Mesendoderm (in vitro differentiated cells): ENCODE results near the gene GPATCH2.

Experiments
- DNase-seq: peaks from one replicate; pipeline ENCODE4 v3.0.0; 2013
- H2AK5ac ChIP-seq: 2 replicates; pipeline ENCODE4 v1.6.1; 2013; ENCODE audit warnings: low read length, inconsistent platforms
- H2BK120ac ChIP-seq: 2 replicates; pipeline ENCODE4 v1.6.1; 2013; ENCODE audit warnings: low read depth, mild to moderate bottlenecking, low read length, moderate library complexity, mixed read lengths
- H2BK15ac ChIP-seq: replicated peaks from 2 replicates; pipeline ENCODE4 v1.6.1; 2013; ENCODE audit warnings: low read depth, mild to moderate bottlenecking, moderate library complexity
- H2BK5ac ChIP-seq: 2 replicates; pipeline ENCODE4 v1.6.1; 2013; ENCODE audit warnings: low read length, inconsistent platforms
- H3K18ac ChIP-seq: 2 replicates; pipeline ENCODE4 v1.6.1; 2013; ENCODE audit warnings: mild to moderate bottlenecking, low read length, mixed read lengths
- H3K23ac ChIP-seq: one replicate; pipeline ENCODE4 v1.6.1; 2013; ENCODE audit warnings: low read length
- H3K27ac ChIP-seq: 2 replicates; pipeline ENCODE4 v1.5.1; 2013; ENCODE audit warnings: low read depth, mild to moderate bottlenecking, inconsistent platforms, low read length, moderate library complexity
- H3K27me3 ChIP-seq: 2 replicates; pipeline ENCODE4 v1.6.1; 2013; ENCODE audit warnings: low read length, control low read depth, mild to moderate bottlenecking, inconsistent platforms; ENCODE audit not compliant: insufficient read depth, poor library complexity
- H3K36me3 ChIP-seq: 2 replicates; pipeline ENCODE4 v1.6.1; 2013; ENCODE audit warnings: low read length, inconsistent platforms; ENCODE audit not compliant: control insufficient read depth, insufficient read depth
- H3K4ac ChIP-seq: one replicate; pipeline ENCODE4 v1.6.1; 2013; ENCODE audit warnings: low read depth, mild to moderate bottlenecking, low read length, moderate library complexity
- H3K4me1 ChIP-seq: 2 replicates; pipeline ENCODE4 v1.6.1; 2013; ENCODE audit warnings: low read depth, low read length, inconsistent platforms; ENCODE audit not compliant: control insufficient read depth
- H3K4me2 ChIP-seq: 2 replicates; pipeline ENCODE4 v1.6.1; 2013; ENCODE audit warnings: low read length
- H3K4me3 ChIP-seq: 2 replicates; pipeline ENCODE4 v1.5.1; 2013; ENCODE audit warnings: mild to moderate bottlenecking, low read length
- H3K56ac ChIP-seq: one replicate; pipeline ENCODE4 v1.6.1; 2013; ENCODE audit warnings: low read length
- H3K79me1 ChIP-seq: 2 replicates; pipeline ENCODE4 v1.6.1; 2013; ENCODE audit warnings: low read length, inconsistent platforms
- H3K79me2 ChIP-seq: 2 replicates; pipeline ENCODE4 v1.6.1; 2013; ENCODE audit warnings: mild to moderate bottlenecking, low read length; ENCODE audit not compliant: control insufficient read depth, insufficient read depth
- H3K9ac ChIP-seq: 2 replicates; pipeline ENCODE4 v1.6.1; 2013; ENCODE audit warnings: low read length, inconsistent platforms
- H4K5ac ChIP-seq: one replicate; pipeline ENCODE4 v1.6.1; 2013; ENCODE audit warnings: low read length
- H4K8ac ChIP-seq: one replicate; pipeline ENCODE4 v1.6.1; 2013; ENCODE audit warnings: low read depth, mild to moderate bottlenecking, control low read depth, low read length, moderate library complexity
- WGBS: extraction: QIAGEN DNeasy Blood & Tissue Kit; methylation state at CpG from one replicate; pipeline ENCODE4 v1.1.7; 2013; ENCODE audit warnings: low lambda C conversion rate, missing lambda C conversion rate; ENCODE audit not compliant: insufficient coverage; ENCODE audit errors: extremely low coverage; 5-methylcytosine and 5-hydroxymethylcytosine counted together

Gene GPATCH2

GRCh38 chr1:217528271-217528670 is 102.6 kb downstream of the GPATCH2 start:
- no peak for DNase-seq
- no peaks in the 10 kb centered on the region for H3K4me1 ChIP-seq
- no peak overlapping the region for H3K9ac ChIP-seq

GRCh38 chr1:217527151-217527550 is 103.7 kb downstream of the GPATCH2 start:
- no CpG with 5 or more reads among the region's 2 CpGs for WGBS

More at GRCh38 chr1:217528271-217528670, 102.6 kb downstream of the GPATCH2 start:
- WGBS, result no CpG with 5 or more reads among the region's 3 CpGs
- Histone ChIP-seq H3K27me3 (no peaks in the 10 kb centered on the region), H3K79me2 (no peaks in the 10 kb centered on the region), H4K5ac (no peak overlapping the region), H3K18ac (no peak overlapping the region), H3K56ac (no peak overlapping the region), H3K4ac (no peak overlapping the region), H2BK120ac (no peak overlapping the region), H2BK5ac (no peak overlapping the region), H2AK5ac (no peak overlapping the region), H3K27ac (no peak overlapping the region), H3K36me3 (no peaks in the 10 kb centered on the region), H3K79me1 (no peaks in the 10 kb centered on the region), H4K8ac (no peak overlapping the region), H3K23ac (no peak overlapping the region), H3K4me3 (no peak overlapping the region), H2BK15ac (no peak overlapping the region), H3K4me2 (no peak overlapping the region)

GRCh38 chr1:217526636-217527035 is 104.3 kb downstream of the GPATCH2 start:
- H3K4me2 ChIP-seq, result no peak overlapping the region

More at GRCh38 chr1:217527151-217527550, 103.7 kb downstream of the GPATCH2 start:
- H3K23ac ChIP-seq, result no peak overlapping the region
- no peak overlapping the region for H3K4me3 ChIP-seq
- H4K5ac ChIP-seq, result no peak overlapping the region
- no peak overlapping the region for H2AK5ac ChIP-seq
- no peaks in the 10 kb centered on the region for H3K36me3 ChIP-seq
- no peak overlapping the region for H3K27ac ChIP-seq
- no peak overlapping the region for H3K56ac ChIP-seq
- no peaks in the 10 kb centered on the region for H3K79me2 ChIP-seq
- H2BK120ac ChIP-seq, result no peak overlapping the region
- H3K27me3 ChIP-seq, result no peaks in the 10 kb centered on the region
- H3K4me1 ChIP-seq, result no peaks in the 10 kb centered on the region
- DNase-seq, result no peak
- H3K18ac ChIP-seq, result no peak overlapping the region
- no peak overlapping the region for H2BK5ac ChIP-seq
- H3K9ac ChIP-seq, result no peak overlapping the region
- no peak overlapping the region for H2BK15ac ChIP-seq
- H3K4me2 ChIP-seq, result no peak overlapping the region
- H4K8ac ChIP-seq, result no peak overlapping the region
- H3K79me1 ChIP-seq, result no peaks in the 10 kb centered on the region
- H3K4ac ChIP-seq, result no peak overlapping the region

GRCh38 chr1:217525773-217526490 is 105.0 kb downstream of the GPATCH2 start:
- Histone ChIP-seq H3K23ac (no peak overlapping the region), H2BK120ac (no peak overlapping the region), H3K4me1 (no peaks in the 10 kb centered on the region), H3K4me2 (no peak overlapping the region), H3K4me3 (no peak overlapping the region), H2BK15ac (no peak overlapping the region), H3K27ac (no peak overlapping the region), H3K27me3 (no peaks in the 10 kb centered on the region), H3K18ac (no peak overlapping the region), H3K9ac (no peak overlapping the region), H2BK5ac (no peak overlapping the region), H3K79me1 (no peaks in the 10 kb centered on the region), H2AK5ac (no peak overlapping the region), H3K36me3 (no peaks in the 10 kb centered on the region), H3K79me2 (no peaks in the 10 kb centered on the region), H4K5ac (no peak overlapping the region), H3K56ac (no peak overlapping the region), H4K8ac (no peak overlapping the region), H3K4ac (no peak overlapping the region)
- no peak for DNase-seq
- 100% methylated on average over 1 of the region's 3 CpGs for WGBS

More at GRCh38 chr1:217526636-217527035, 104.3 kb downstream of the GPATCH2 start:
- Histone ChIP-seq H2BK120ac (no peak overlapping the region), H2BK5ac (no peak overlapping the region), H3K79me2 (no peaks in the 10 kb centered on the region), H3K4me1 (no peaks in the 10 kb centered on the region), H2AK5ac (no peak overlapping the region), H4K5ac (no peak overlapping the region), H3K9ac (no peak overlapping the region), H3K27me3 (no peaks in the 10 kb centered on the region), H3K18ac (no peak overlapping the region), H3K23ac (no peak overlapping the region), H2BK15ac (no peak overlapping the region), H3K79me1 (no peaks in the 10 kb centered on the region), H4K8ac (no peak overlapping the region), H3K36me3 (no peaks in the 10 kb centered on the region), H3K56ac (no peak overlapping the region), H3K4me3 (no peak overlapping the region), H3K4ac (no peak overlapping the region), H3K27ac (no peak overlapping the region)
- no CpG with 5 or more reads among the region's 1 CpG for WGBS
- DNase-seq, result peak; percentile 3

GRCh38 chr1:217524787-217525520 is 105.9 kb downstream of the GPATCH2 start:
- H3K18ac ChIP-seq, result no peak overlapping the region
- H2BK5ac ChIP-seq, result no peak overlapping the region
- H3K36me3 ChIP-seq, result no peaks in the 10 kb centered on the region
- no peak overlapping the region for H3K4me3 ChIP-seq
- H3K27me3 ChIP-seq, result no peaks in the 10 kb centered on the region
- no peaks in the 10 kb centered on the region for H3K79me1 ChIP-seq
- H4K5ac ChIP-seq, result no peak overlapping the region
- H3K23ac ChIP-seq, result no peak overlapping the region
- no peak overlapping the region for H3K4me2 ChIP-seq
- H2AK5ac ChIP-seq, result no peak overlapping the region
- no peak overlapping the region for H2BK120ac ChIP-seq
- H3K79me2 ChIP-seq, result no peaks in the 10 kb centered on the region
- no peak overlapping the region for H3K9ac ChIP-seq
- H3K4me1 ChIP-seq, result no peaks in the 10 kb centered on the region
- H3K27ac ChIP-seq, result no peak overlapping the region
- H3K4ac ChIP-seq, result no peak overlapping the region
- no CpG with 5 or more reads among the region's 4 CpGs for WGBS
- no peak overlapping the region for H2BK15ac ChIP-seq
- no peak overlapping the region for H4K8ac ChIP-seq
- no peak overlapping the region for H3K56ac ChIP-seq
- DNase-seq, result no peak
